ENCODE measurements around the gene YIPF2.

Gene YIPF2

GRCh38 chr19:10936661-10937084 is 8.2 kb upstream of the YIPF2 start:
- peak; percentile 73 to 94 (median 77) for DNase-seq

GRCh38 chr19:10935371-10936059 is 7.1 kb upstream of the YIPF2 start:
- DNase-seq = no peak

GRCh38 chr19:10929402-10929794 is 959 bp upstream of the YIPF2 start:
- DNase-seq = peak in 2 of 3 experiments; percentile 28 to 36

GRCh38 chr19:10927730-10928562 is 493 bp downstream of the YIPF2 start:
- no peak for DNase-seq

GRCh38 chr19:10924597-10924996 is 3.8 kb downstream of the YIPF2 start:
- no peak for DNase-seq

- no peak for DNase-seq
Observed at GRCh38 chr19:10923260-10924112, 5.0 kb downstream of the YIPF2 start.

- DNase-seq = no peak
Observed at GRCh38 chr19:10922638-10923014, 5.8 kb downstream of the YIPF2 start.

GRCh38 chr19:10921910-10922637 is 6.4 kb downstream of the YIPF2 start:
- peak in 1 of 3 experiments; percentile 6 for DNase-seq

- DNase-seq = no peak
Observed at GRCh38 chr19:10921199-10921909, 7.1 kb downstream of the YIPF2 start.

- DNase-seq = no peak
Observed at GRCh38 chr19:10920781-10921180, 7.7 kb downstream of the YIPF2 start.

- DNase-seq = no peak
Observed at GRCh38 chr19:10920288-10920655, 8.2 kb downstream of the YIPF2 start.

GRCh38 chr19:10919352-10920287 is 8.8 kb downstream of the YIPF2 start:
- DNase-seq = peak; percentile 10 to 50 (median 28)

GRCh38 chr19:10918359-10918758 is 10.1 kb downstream of the YIPF2 start:
- no peak for DNase-seq

GRCh38 chr19:10916602-10917001 is 11.8 kb downstream of the YIPF2 start:
- no peak for DNase-seq

GRCh38 chr19:10915130-10916091 is 13.0 kb downstream of the YIPF2 start:
- DNase-seq = no peak

GRCh38 chr19:10913716-10914340 is 14.6 kb downstream of the YIPF2 start:
- DNase-seq = no peak

GRCh38 chr19:10912619-10913018 is 15.8 kb downstream of the YIPF2 start:
- DNase-seq = no peak

- DNase-seq = no peak
Observed at GRCh38 chr19:10911579-10912363, 16.7 kb downstream of the YIPF2 start.
